Mesenchymal stem cell (in vitro differentiated cells and primary cell): ENCODE data around the gene SCUBE1.
A peak's percentile ranks its signal among the peaks of the same experiment; 100 is the strongest.

Source experiments
- DNase-seq: peaks from one replicate; pipeline ENCODE4 v3.0.0-alpha.2; 2013
- H2AFZ ChIP-seq: one replicate; pipeline ENCODE4 v1.6.1; 2013; ENCODE audit warnings: low read depth, mild to moderate bottlenecking, control low read depth, inconsistent platforms, low read length, moderate library complexity
- H2AK5ac ChIP-seq: 2 replicates; pipeline ENCODE4 v1.6.1; 2013; ENCODE audit warnings: low read length, moderate library complexity, mild to moderate bottlenecking, inconsistent platforms; ENCODE audit not compliant: severe bottlenecking
- H2BK120ac ChIP-seq: one replicate; pipeline ENCODE4 v1.6.1; 2013; ENCODE audit warnings: low read depth, mild to moderate bottlenecking, inconsistent platforms, low read length, moderate library complexity
- H2BK12ac ChIP-seq, 2 experiments: one replicate each; pipeline ENCODE4 v1.6.1; 2013; ENCODE audit warnings: inconsistent platforms in 2 of 2, low read length in 2 of 2, mild to moderate bottlenecking in 2 of 2, moderate library complexity in 2 of 2, control low read depth in 1 of 2
- H2BK15ac ChIP-seq: one replicate; pipeline ENCODE4 v1.6.1; 2013; ENCODE audit warnings: mild to moderate bottlenecking, low read depth, inconsistent platforms; ENCODE audit not compliant: poor library complexity, severe bottlenecking
- H2BK5ac ChIP-seq: 2 replicates; pipeline ENCODE4 v1.6.1; 2013; ENCODE audit warnings: low read depth, mild to moderate bottlenecking, low read length, control low read depth, inconsistent platforms; ENCODE audit not compliant: poor library complexity, severe bottlenecking
- H3K14ac ChIP-seq, 2 experiments: one replicate each; pipeline ENCODE4 v1.6.1; 2013; ENCODE audit warnings: inconsistent platforms in 2 of 2, low read length in 2 of 2, control low read depth in 1 of 2, mild to moderate bottlenecking in 1 of 2, moderate library complexity in 1 of 2
- H3K18ac ChIP-seq, 2 experiments: one replicate each; pipeline ENCODE4 v1.6.1; 2013; ENCODE audit warnings: inconsistent platforms in 2 of 2, low read length in 2 of 2, control low read depth in 1 of 2, low read depth in 1 of 2, mild to moderate bottlenecking in 1 of 2
- H3K23ac ChIP-seq, 2 experiments: one replicate each; pipeline ENCODE4 v1.6.1; 2013; ENCODE audit warnings: inconsistent platforms in 2 of 2, low read length in 2 of 2, mild to moderate bottlenecking in 2 of 2, moderate library complexity in 2 of 2, control low read depth in 1 of 2
- H3K27ac ChIP-seq: 2 replicates; pipeline ENCODE4 v1.5.1; 2013; ENCODE audit warnings: mild to moderate bottlenecking, moderate library complexity, low read length, control low read depth, inconsistent platforms; ENCODE audit not compliant: poor library complexity, severe bottlenecking
- H3K27me3 ChIP-seq, 2 experiments: 2 replicates each; pipeline versions ENCODE4 v1.6.1 to v1.7.0; 2013; ENCODE audit warnings: low read length in 2 of 2, mild to moderate bottlenecking in 2 of 2, moderate library complexity in 2 of 2, control low read depth in 1 of 2, inconsistent platforms in 1 of 2; ENCODE audit not compliant: control insufficient read depth in 1 of 2, insufficient read depth in 1 of 2
- H3K36me3 ChIP-seq, 2 experiments: 2 replicates each; pipeline versions ENCODE4 v1.6.1 to v1.7.0; 2013; ENCODE audit warnings: low read length in 2 of 2, control low read depth in 1 of 2, inconsistent platforms in 1 of 2, low read depth in 1 of 2, mild to moderate bottlenecking in 1 of 2; ENCODE audit not compliant: insufficient read depth in 2 of 2, control insufficient read depth in 1 of 2
- H3K4ac ChIP-seq, 2 experiments: one replicate each; pipeline ENCODE4 v1.6.1; 2013; ENCODE audit warnings: inconsistent platforms in 2 of 2, low read length in 2 of 2, mild to moderate bottlenecking in 2 of 2, moderate library complexity in 2 of 2, control low read depth in 1 of 2, low read depth in 1 of 2
- H3K4me1 ChIP-seq: 2 replicates; pipeline ENCODE4 v1.6.1; 2013; ENCODE audit warnings: low read depth, low read length, control low read depth; ENCODE audit not compliant: control insufficient read depth, insufficient read depth
- H3K4me2 ChIP-seq: 2 replicates; pipeline ENCODE4 v1.6.1; 2013; ENCODE audit warnings: low read length, mild to moderate bottlenecking, inconsistent platforms; ENCODE audit not compliant: poor library complexity, severe bottlenecking
- H3K4me3 ChIP-seq, 2 experiments: 2 replicates each; pipeline versions ENCODE4 v1.5.1 to v1.7.0; 2013; ENCODE audit warnings: low read length in 2 of 2, mild to moderate bottlenecking in 2 of 2, control low read depth in 1 of 2, low read depth in 1 of 2; ENCODE audit not compliant: insufficient read depth in 1 of 2
- H3K79me1 ChIP-seq: replicated peaks from 2 replicates; pipeline ENCODE4 v1.6.1; 2013; ENCODE audit warnings: mild to moderate bottlenecking, control low read depth, low read length, inconsistent platforms; ENCODE audit not compliant: poor library complexity, severe bottlenecking
- H3K9ac ChIP-seq: 2 replicates; pipeline ENCODE4 v1.7.0; 2013; ENCODE audit warnings: mild to moderate bottlenecking, low read length, moderate library complexity
- H3K9me3 ChIP-seq: 2 replicates; pipeline ENCODE4 v1.7.0; 2013; ENCODE audit warnings: mild to moderate bottlenecking, low read length; ENCODE audit not compliant: control insufficient read depth
- H4K8ac ChIP-seq: one replicate; pipeline ENCODE4 v1.6.1; 2013; ENCODE audit warnings: inconsistent platforms, mild to moderate bottlenecking, low read length, moderate library complexity
- H4K91ac ChIP-seq: one replicate; pipeline ENCODE4 v1.6.1; 2013; ENCODE audit warnings: mild to moderate bottlenecking, low read length, inconsistent platforms
- WGBS: methylation state at CpG from one replicate; pipeline ENCODE4 v1.1.7; 2013; ENCODE audit warnings: mixed read lengths; 5-methylcytosine and 5-hydroxymethylcytosine counted together

The SCUBE1 gene

DNA sequence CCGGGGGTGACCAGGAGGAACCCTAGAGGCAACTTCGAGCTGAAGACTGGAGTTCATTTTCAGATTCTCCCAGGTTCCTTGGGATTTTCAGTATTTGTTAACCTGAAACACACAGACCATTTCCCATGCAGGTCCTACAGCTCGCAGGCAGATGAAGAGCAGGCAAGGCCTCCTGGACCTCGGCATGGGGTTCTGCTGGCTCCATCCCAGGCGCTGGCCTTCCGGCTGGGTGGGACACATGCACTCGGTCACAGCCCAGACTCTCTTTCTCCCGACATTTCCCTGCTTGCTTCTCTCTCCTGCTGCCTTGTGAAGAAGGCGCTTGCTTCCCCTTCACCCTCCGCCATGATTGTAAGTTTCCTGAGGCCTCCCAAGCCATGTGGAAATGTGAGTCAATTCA, 140.8 kb downstream of the SCUBE1 start:
- H3K14ac ChIP-seq = no peak overlapping the region
- peak overlapping the region; percentile 1 for H2BK15ac ChIP-seq
- H3K4me3 ChIP-seq = no peak overlapping the region
- H4K91ac ChIP-seq = no peak overlapping the region
- no peak for DNase-seq
- H3K27me3 ChIP-seq = peaks cover 0 to 54% of the 10 kb centered on the region in 2 experiments
- no peak overlapping the region for H2BK12ac ChIP-seq
- no peak overlapping the region for H2BK5ac ChIP-seq
- H3K79me1 ChIP-seq = no peaks in the 10 kb centered on the region
- H3K4me2 ChIP-seq = no peak overlapping the region
- H3K18ac ChIP-seq = no peak overlapping the region
- no peak overlapping the region for H2BK120ac ChIP-seq
- no peaks in the 10 kb centered on the region for H3K36me3 ChIP-seq
- no peak overlapping the region for H3K4ac ChIP-seq
- H4K8ac ChIP-seq = no peak overlapping the region
- H3K9ac ChIP-seq = no peak overlapping the region
- no peaks in the 10 kb centered on the region for H3K9me3 ChIP-seq
- H3K4me1 ChIP-seq = peaks cover 10% of the 10 kb centered on the region
- H2AFZ ChIP-seq = no peak overlapping the region
- no peak overlapping the region for H2AK5ac ChIP-seq
- no peak overlapping the region for H3K27ac ChIP-seq
- WGBS = 94% methylated on average over 10 of the region's 10 CpGs
- no peak overlapping the region for H3K23ac ChIP-seq

- DNase-seq = no peak
- H3K4me1 ChIP-seq = peaks cover 11% of the 10 kb centered on the region
- H3K14ac ChIP-seq = no peak overlapping the region
- no peaks in the 10 kb centered on the region for H3K9me3 ChIP-seq
- no peak overlapping the region for H3K18ac ChIP-seq
- H2AFZ ChIP-seq = no peak overlapping the region
- H4K8ac ChIP-seq = no peak overlapping the region
- peaks cover 0 to 53% of the 10 kb centered on the region in 2 experiments for H3K27me3 ChIP-seq
- no peak overlapping the region for H2BK5ac ChIP-seq
- H2BK12ac ChIP-seq = no peak overlapping the region
- no peak overlapping the region for H3K23ac ChIP-seq
- no peak overlapping the region for H4K91ac ChIP-seq
- H2BK15ac ChIP-seq = no peak overlapping the region
- no peaks in the 10 kb centered on the region for H3K36me3 ChIP-seq
- no peak overlapping the region for H3K4ac ChIP-seq
- no peak overlapping the region for H2BK120ac ChIP-seq
- no peak overlapping the region for H3K9ac ChIP-seq
- no peak overlapping the region for H2AK5ac ChIP-seq
- H3K27ac ChIP-seq = no peak overlapping the region
- no peak overlapping the region for H3K4me3 ChIP-seq
- H3K79me1 ChIP-seq = no peaks in the 10 kb centered on the region
- no peak overlapping the region for H3K4me2 ChIP-seq
- 89% methylated on average over 26 of the region's 26 CpGs for WGBS
Observed at GRCh38 chr22:43201486-43202219, 141.5 kb downstream of the SCUBE1 start.

- Histone ChIP-seq H3K4me1 (peaks cover 10% of the 10 kb centered on the region), H3K36me3 (no peaks in the 10 kb centered on the region), H2AK5ac (no peak overlapping the region), H3K4me2 (no peak overlapping the region), H2BK12ac (no peak overlapping the region), H3K9ac (no peak overlapping the region), H3K27ac (no peak overlapping the region), H4K91ac (no peak overlapping the region), H2BK120ac (no peak overlapping the region), H2BK5ac (no peak overlapping the region), H3K4ac (no peak overlapping the region), H2AFZ (no peak overlapping the region), H3K18ac (no peak overlapping the region), H3K79me1 (no peaks in the 10 kb centered on the region), H3K9me3 (no peaks in the 10 kb centered on the region), H4K8ac (no peak overlapping the region), H3K14ac (no peak overlapping the region), H3K27me3 (peaks cover 0 to 51% of the 10 kb centered on the region in 2 experiments), H3K23ac (no peak overlapping the region), H3K4me3 (no peak overlapping the region), H2BK15ac (no peak overlapping the region)
- DNase-seq = no peak
- 93% methylated on average over 11 of the region's 13 CpGs for WGBS
Observed at GRCh38 chr22:43200555-43200954, 142.6 kb downstream of the SCUBE1 start.

DNA sequence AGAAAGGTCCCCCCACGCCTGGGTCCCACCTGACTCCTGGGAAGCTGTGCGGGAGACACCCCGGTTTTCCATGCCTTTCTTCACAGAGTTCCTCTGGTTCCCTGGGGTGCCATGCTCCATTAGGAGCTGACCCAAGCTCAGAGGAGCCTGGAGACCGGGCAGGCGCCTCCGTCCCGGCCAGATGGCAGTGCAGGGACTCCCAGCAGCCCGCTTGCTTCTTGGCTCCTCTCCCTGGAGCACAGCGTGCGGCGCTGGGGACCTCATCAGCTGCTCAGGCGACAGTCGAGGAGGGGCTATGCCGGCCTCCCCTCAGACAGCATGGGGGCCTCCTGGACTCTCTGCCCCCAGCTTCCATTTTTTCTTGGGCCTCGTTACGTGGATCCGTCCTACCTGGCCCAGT, 143.1 kb downstream of the SCUBE1 start:
- Histone ChIP-seq H3K4me3 (no peak overlapping the region), H3K18ac (no peak overlapping the region), H3K23ac (no peak overlapping the region), H2AFZ (no peak overlapping the region), H2BK5ac (no peak overlapping the region), H4K91ac (no peak overlapping the region), H3K4ac (no peak overlapping the region), H3K14ac (no peak overlapping the region), H3K79me1 (no peaks in the 10 kb centered on the region), H3K9ac (no peak overlapping the region), H3K4me1 (peaks cover 10% of the 10 kb centered on the region), H2BK15ac (no peak overlapping the region), H2BK120ac (no peak overlapping the region), H3K4me2 (no peak overlapping the region), H4K8ac (no peak overlapping the region), H2AK5ac (no peak overlapping the region), H3K36me3 (no peaks in the 10 kb centered on the region), H3K27me3 (peaks cover 0 to 53% of the 10 kb centered on the region in 2 experiments), H3K27ac (no peak overlapping the region), H2BK12ac (no peak overlapping the region), H3K9me3 (no peaks in the 10 kb centered on the region)
- no peak for DNase-seq
- WGBS = 82% methylated on average over 17 of the region's 17 CpGs
